Measurements from ENCODE around the gene ZNF432. TPM values are rescaled to one million over a fixed set of nuclear protein-coding genes. Genes with fewer than 3 reads are reported as not detected.
A peak's percentile ranks its signal among the peaks of the same experiment; 100 is the strongest.
"Not testable (repeated sequence)": the region's sequence is repeated elsewhere in the genome, so short reads cannot be mapped to it uniquely, and the experiment has no call there.

Gene ZNF432
- polyA plus RNA-seq, 3 donors = 20.0 to 27.8 (median 24.1) TPM

- DNase-seq = not testable (repeated sequence)
Observed at GRCh38 chr19:52024478-52024877, 24.2 kb downstream of the ZNF432 start.

GRCh38 chr19:52022193-52022592 lies 26.4 kb downstream of the ZNF432 start:
- no peak for DNase-seq

- no peak for DNase-seq
Observed at GRCh38 chr19:52020506-52020905, 28.1 kb downstream of the ZNF432 start.

- DNase-seq = no peak
Observed at GRCh38 chr19:52010674-52011073, 38.0 kb downstream of the ZNF432 start.

- DNase-seq = peak; percentile 93
Observed at GRCh38 chr19:52007806-52008557, 40.7 kb downstream of the ZNF432 start, which contains the start of gene ZNF615. Gene ZNF615 (minus strand): TSS chr19:52008211. CDS start chr19:52003711, 4,500 bp downstream.

- DNase-seq = peak; percentile 29
Observed at GRCh38 chr19:52007451-52007805, 41.2 kb downstream of the ZNF432 start.

GRCh38 chr19:51994048-51994644 lies 54.5 kb downstream of the ZNF432 start:
- DNase-seq = no peak

DNA sequence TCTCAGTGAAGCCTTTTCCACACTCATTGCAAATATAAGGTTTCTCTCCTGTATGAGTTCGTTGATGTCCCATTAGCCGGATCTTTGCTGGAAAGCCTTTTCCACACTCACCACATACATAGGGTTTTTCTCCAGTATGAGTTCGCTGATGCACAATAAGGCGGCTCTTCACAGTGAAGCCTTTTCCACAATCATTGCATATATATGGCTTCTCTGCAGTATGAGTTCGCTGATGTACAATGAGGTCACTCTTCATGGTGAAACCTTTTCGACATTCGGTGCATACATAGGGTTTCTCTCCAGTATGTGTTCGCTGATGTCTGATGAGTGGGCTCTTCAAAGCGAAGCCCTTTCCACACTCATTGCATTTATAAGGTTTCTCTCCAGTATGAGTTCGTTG lies 55.2 kb downstream of the ZNF432 start:
- no peak for DNase-seq

- peak; percentile 97 for DNase-seq
Observed at GRCh38 chr19:51986309-51987291, 62.0 kb downstream of the ZNF432 start, which contains the start of gene ZNF350. Gene ZNF350 (minus strand): TSS chr19:51986840. CDS start chr19:51974360, 12,480 bp downstream.

- DNase-seq = no peak
Observed at GRCh38 chr19:51983361-51983760, 65.3 kb downstream of the ZNF432 start.

Other genes starting within 250 kb of the ZNF432 start
- 10 to 100 TPM; 40.9 to 59.4 (median 43.7) TPM for gene ZNF577, start 160.9 kb downstream of the ZNF432 start, polyA plus RNA-seq (ENCODE audit: insufficient read length in 3 of 3)
- 10 to 100 TPM; 27.0 to 30.1 (median 29.8) TPM for gene ZNF649, start 143.8 kb downstream of the ZNF432 start, polyA plus RNA-seq (ENCODE audit: insufficient read length in 3 of 3)
- 10 to 100 TPM; 12.7 to 15.1 (median 13.7) TPM for gene ZNF613, start 121.4 kb downstream of the ZNF432 start, polyA plus RNA-seq (ENCODE audit: insufficient read length in 3 of 3)
- gene ZNF350, start 62.0 kb downstream of the ZNF432 start, polyA plus RNA-seq (ENCODE audit: insufficient read length in 3 of 3) = 10 to 100 TPM; 17.4 to 23.1 (median 18.4) TPM
- gene ZNF615, start 40.6 kb downstream of the ZNF432 start, polyA plus RNA-seq (ENCODE audit: insufficient read length in 3 of 3) = 10 to 100 TPM; 15.5 to 21.5 (median 18.3) TPM
- 10 to 100 TPM; 15.9 to 19.0 (median 17.6) TPM for gene ZNF614, start 20.5 kb downstream of the ZNF432 start, polyA plus RNA-seq (ENCODE audit: insufficient read length in 3 of 3)
- gene ZNF841, start 46.9 kb upstream of the ZNF432 start, polyA plus RNA-seq (ENCODE audit: insufficient read length in 3 of 3) = 10 to 100 TPM; 14.0 to 27.7 (median 23.6) TPM
- gene ZNF616, start 91.1 kb upstream of the ZNF432 start, polyA plus RNA-seq (ENCODE audit: insufficient read length in 3 of 3) = 10 to 100 TPM; 18.0 to 19.9 (median 18.4) TPM
- 10 to 100 TPM; 14.0 to 20.1 (median 18.9) TPM for gene ZNF836, start 122.8 kb upstream of the ZNF432 start, polyA plus RNA-seq (ENCODE audit: insufficient read length in 3 of 3)
- 100 to 1,000 TPM; 435 to 499 (median 492) TPM for gene PPP2R1A, start 141.2 kb upstream of the ZNF432 start, polyA plus RNA-seq (ENCODE audit: insufficient read length in 3 of 3)
- gene ZNF766, start 220.7 kb upstream of the ZNF432 start, polyA plus RNA-seq (ENCODE audit: insufficient read length in 3 of 3) = 10 to 100 TPM; 16.9 to 23.5 (median 18.7) TPM
- 10 to 100 TPM; 15.9 to 16.5 (median 16.4) TPM for gene ZNF480, start 248.3 kb upstream of the ZNF432 start, polyA plus RNA-seq (ENCODE audit: insufficient read length in 3 of 3)